Measurements from ENCODE around the gene HLA-A. TPM values are rescaled to one million over a fixed set of nuclear protein-coding genes. Genes with fewer than 3 reads are reported as not detected.
A peak's percentile ranks its signal among the peaks of the same experiment; 100 is the strongest.

The HLA-A gene
- total and polyA plus RNA-seq, 7 donors = 279 to 2,938 (median 402) TPM

- Histone ChIP-seq H3K36me3 (no peaks in the 10 kb centered on the region), H3K27ac (no peak overlapping the region), H3K9me3 (no peaks in the 10 kb centered on the region), H3K4me1 (peaks cover 0 to 41% (median 35%) of the 10 kb centered on the region in 4 donors), H3K27me3 (no peaks in the 10 kb centered on the region), H3K4me3 (no peak overlapping the region)
- 71 to 78% methylated on average over 2 of the region's 2 CpGs for WGBS, 2 donors
- DNase-seq = no peak
- TF ChIP-seq EP300 (IDR thresholded peaks at IDR 0.05) = no peak
- TF ChIP-seq POLR2A (IDR thresholded peaks at IDR 0.05) = no peak
- TF ChIP-seq CTCF (IDR thresholded peaks at IDR 0.05) = no peak
- TF ChIP-seq POLR2AphosphoS5 (IDR thresholded peaks at IDR 0.05) = no peak
- intact Hi-C loops (cut with DNase I) = loop anchor here (10.0 kb wide), 1 partner anchor 94 kb away; the partner anchor contains the start of genes POLR1H and PPP1R11
Measured at GRCh38 chr6:29970711-29971110, 28.4 kb downstream of the HLA-A start.

GRCh38 chr6:29974901-29975560, 32.7 kb downstream of the HLA-A start:
- Histone ChIP-seq H3K36me3 (no peaks in the 10 kb centered on the region), H3K27ac (peak overlapping the region in 3 of 4 donors; percentile 35 to 94 (median 36)), H3K27me3 (no peaks in the 10 kb centered on the region), H3K4me1 (peaks cover 0 to 27% (median 24%) of the 10 kb centered on the region in 4 donors), H3K9me3 (no peaks in the 10 kb centered on the region), H3K4me3 (peak overlapping the region; percentile 23 to 58 (median 54))
- intact Hi-C loops (cut with DNase I) = loop anchor here (5.0 to 10.0 kb wide), 2 partner anchors 48 to 90 kb away; partner anchors contain the start of genes POLR1H and PPP1R11
- TF ChIP-seq EP300 (IDR thresholded peaks at IDR 0.05) = no peak
- no peak for TF ChIP-seq CTCF (IDR thresholded peaks at IDR 0.05)
- TF ChIP-seq POLR2AphosphoS5 (IDR thresholded peaks at IDR 0.05) = no peak
- no peak for TF ChIP-seq POLR2A (IDR thresholded peaks at IDR 0.05)
- no peak for DNase-seq
- 33 to 80% methylated on average over 17 of the region's 17 CpGs for WGBS, 2 donors

GRCh38 chr6:29975561-29975907, 33.2 kb downstream of the HLA-A start:
- TF ChIP-seq CTCF (IDR thresholded peaks at IDR 0.05) = no peak
- no peak for TF ChIP-seq POLR2AphosphoS5 (IDR thresholded peaks at IDR 0.05)
- no peak for TF ChIP-seq POLR2A (IDR thresholded peaks at IDR 0.05)
- TF ChIP-seq EP300 (IDR thresholded peaks at IDR 0.05) = no peak
- Histone ChIP-seq H3K4me1 (peaks cover 0 to 27% (median 24%) of the 10 kb centered on the region in 4 donors), H3K4me3 (peak overlapping the region; percentile 23 to 58 (median 54)), H3K36me3 (no peaks in the 10 kb centered on the region), H3K27me3 (no peaks in the 10 kb centered on the region), H3K27ac (peak overlapping the region in 2 of 4 donors; percentile 36 to 94), H3K9me3 (no peaks in the 10 kb centered on the region)
- WGBS, 2 donors = 10 to 63% methylated on average over 25 of the region's 25 CpGs
- intact Hi-C loops (cut with DNase I) = loop anchor here (5.0 to 10.0 kb wide), 2 partner anchors 48 to 89 kb away; partner anchors contain the start of genes POLR1H and PPP1R11
- no peak for DNase-seq

- intact Hi-C loops (cut with DNase I) = loop anchor here (1.0 to 10.0 kb wide), 4 partner anchors 34 to 89 kb away; partner anchors contain the start of genes HLA-A, POLR1H and PPP1R11
- WGBS, 2 donors = 24 to 26% methylated on average over 8 of the region's 8 CpGs
- peak overlapping the region; percentile 89 to 97 (median 93) for H3K27ac ChIP-seq
- H3K9me3 ChIP-seq = no peaks in the 10 kb centered on the region
- H3K4me3 ChIP-seq = peak overlapping the region; percentile 26 to 58 (median 54)
- TF ChIP-seq CTCF (IDR thresholded peaks at IDR 0.05) (peak in 1 of 4 experiments; percentile 9), EP300 (IDR thresholded peaks at IDR 0.05) (no peak), POLR2A (IDR thresholded peaks at IDR 0.05) (no peak)
- H3K36me3 ChIP-seq = no peaks in the 10 kb centered on the region
- peaks cover 0 to 27% (median 24%) of the 10 kb centered on the region in 4 donors for H3K4me1 ChIP-seq
- DNase-seq = no peak
- no peaks in the 10 kb centered on the region for H3K27me3 ChIP-seq
Measured at GRCh38 chr6:29976253-29976587, 33.9 kb downstream of the HLA-A start.

All from sigmoid colon (tissue), 7 donors.